ENCODE measurements around the gene ODF2L. TPM values are rescaled to one million over a fixed set of nuclear protein-coding genes. Genes with fewer than 3 reads are reported as not detected.

ODF2L gene
- total RNA-seq, 4 donors from 2014 or later: 32.9 to 67.9 (median 36.6) TPM

GRCh38 chr1:86419277-86419903, 23.3 kb upstream of the ODF2L start:
- no peak for ATAC-seq (ENCODE audit: low FRiP score)
- TF ChIP-seq, protein P1, sequence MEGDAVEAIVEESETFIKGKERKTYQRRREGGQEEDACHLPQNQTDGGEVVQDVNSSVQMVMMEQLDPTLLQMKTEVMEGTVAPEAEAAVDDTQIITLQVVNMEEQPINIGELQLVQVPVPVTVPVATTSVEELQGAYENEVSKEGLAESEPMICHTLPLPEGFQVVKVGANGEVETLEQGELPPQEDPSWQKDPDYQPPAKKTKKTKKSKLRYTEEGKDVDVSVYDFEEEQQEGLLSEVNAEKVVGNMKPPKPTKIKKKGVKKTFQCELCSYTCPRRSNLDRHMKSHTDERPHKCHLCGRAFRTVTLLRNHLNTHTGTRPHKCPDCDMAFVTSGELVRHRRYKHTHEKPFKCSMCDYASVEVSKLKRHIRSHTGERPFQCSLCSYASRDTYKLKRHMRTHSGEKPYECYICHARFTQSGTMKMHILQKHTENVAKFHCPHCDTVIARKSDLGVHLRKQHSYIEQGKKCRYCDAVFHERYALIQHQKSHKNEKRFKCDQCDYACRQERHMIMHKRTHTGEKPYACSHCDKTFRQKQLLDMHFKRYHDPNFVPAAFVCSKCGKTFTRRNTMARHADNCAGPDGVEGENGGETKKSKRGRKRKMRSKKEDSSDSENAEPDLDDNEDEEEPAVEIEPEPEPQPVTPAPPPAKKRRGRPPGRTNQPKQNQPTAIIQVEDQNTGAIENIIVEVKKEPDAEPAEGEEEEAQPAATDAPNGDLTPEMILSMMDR (IDR thresholded peaks at IDR 0.05): no peak
- no peak for DNase-seq (ENCODE audit: low spot score)

DNA sequence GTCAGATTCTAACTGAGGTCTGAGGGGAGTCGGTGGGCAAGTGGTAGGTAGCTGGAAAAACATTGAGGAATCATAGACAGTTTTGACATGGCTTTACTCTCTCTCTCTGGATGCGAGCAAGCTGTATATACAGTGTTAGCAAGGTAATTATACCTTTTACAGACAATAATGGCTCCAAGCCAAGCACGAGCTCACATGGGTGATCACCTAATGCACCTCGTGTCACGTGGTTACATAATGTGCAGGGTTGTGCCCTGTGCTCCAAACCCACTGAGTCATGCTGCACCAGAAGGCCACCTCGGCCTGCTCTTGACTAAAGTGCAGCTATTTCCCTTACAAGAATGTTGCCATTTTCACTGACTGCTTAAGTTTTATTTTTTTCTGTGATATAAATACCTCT, 20.2 kb upstream of the ODF2L start:
- no peak for DNase-seq (ENCODE audit: low spot score)

DNA sequence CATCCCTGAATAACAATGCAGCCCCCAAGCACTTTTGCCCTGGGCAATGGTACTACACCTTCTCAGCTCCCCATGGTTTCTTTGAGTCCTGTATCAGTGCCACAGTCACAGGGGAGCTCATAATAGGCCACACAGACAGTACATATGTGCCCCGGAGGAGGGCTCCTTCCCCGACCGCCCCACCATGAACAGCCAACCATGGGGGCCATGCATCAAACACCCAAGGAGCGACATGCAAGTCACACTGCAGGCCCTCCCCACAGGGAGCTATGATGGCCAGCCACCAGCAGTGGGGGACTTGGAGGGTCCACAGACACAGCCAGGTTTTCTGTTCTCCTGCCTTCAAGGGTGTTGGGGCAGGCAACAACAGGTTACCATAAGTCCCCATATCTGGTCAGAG, 14.8 kb upstream of the ODF2L start:
- TF ChIP-seq, protein P1 (IDR thresholded peaks at IDR 0.05): no peak
- ATAC-seq (ENCODE audit: low FRiP score): no peak
- DNase-seq (ENCODE audit: low spot score): no peak

More for the DNA sequence above, 20.2 kb upstream of the ODF2L start:
- no peak for ATAC-seq (ENCODE audit: low FRiP score)
- TF ChIP-seq, protein P1 (IDR thresholded peaks at IDR 0.05): no peak

GRCh38 chr1:86409416-86410021, 13.4 kb upstream of the ODF2L start:
- DNase-seq (ENCODE audit: low spot score): no peak
- no peak for ATAC-seq (ENCODE audit: low FRiP score)
- TF ChIP-seq, protein P1 (IDR thresholded peaks at IDR 0.05): no peak

DNA sequence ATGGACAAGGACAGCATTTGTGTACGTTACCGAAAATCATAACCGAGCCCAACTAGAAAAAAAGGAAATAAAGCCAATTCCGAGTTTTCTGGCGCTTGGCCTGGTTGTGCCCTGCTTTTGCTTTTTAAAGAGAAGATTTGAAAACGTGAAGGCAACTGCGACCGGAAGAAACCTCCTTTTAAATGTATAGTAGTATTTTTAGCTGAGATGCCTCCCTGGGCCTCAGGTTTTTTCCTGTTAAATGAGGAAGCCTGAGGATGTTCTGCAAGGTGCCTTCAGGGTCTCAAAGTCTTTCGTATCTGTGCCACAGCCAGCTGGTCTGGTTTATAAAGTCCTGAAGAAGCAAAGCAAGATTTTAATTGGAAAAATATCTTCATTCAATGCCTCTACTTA, 371 bp upstream of the ODF2L start:
- no peak for DNase-seq (ENCODE audit: low spot score)
- ATAC-seq (ENCODE audit: low FRiP score): no peak
- TF ChIP-seq, protein P1 (IDR thresholded peaks at IDR 0.05): no peak

DNA sequence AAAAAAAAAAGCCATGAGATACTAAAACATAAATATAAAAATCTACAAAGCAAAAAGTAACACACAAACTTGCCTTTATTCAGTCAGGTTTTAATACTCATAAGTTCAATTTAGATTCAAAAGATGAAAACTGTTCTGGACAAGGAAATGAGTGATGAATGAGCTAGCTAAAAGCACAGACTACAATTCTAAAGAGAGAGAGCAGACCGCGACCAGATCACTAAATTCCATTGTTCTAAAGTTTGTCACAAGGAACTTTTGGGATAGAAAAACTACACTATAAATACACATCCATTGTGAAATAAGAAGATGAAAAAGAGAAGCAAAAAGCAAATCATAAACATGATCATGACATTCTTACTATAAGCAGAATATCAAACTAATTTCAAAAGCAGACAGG, 1.7 kb downstream of the ODF2L start:
- TF ChIP-seq, protein P1 (IDR thresholded peaks at IDR 0.05): no peak
- DNase-seq (ENCODE audit: low spot score): no peak
- no peak for ATAC-seq (ENCODE audit: low FRiP score)

- TF ChIP-seq, protein P1 (IDR thresholded peaks at IDR 0.05): no peak
- DNase-seq (ENCODE audit: low spot score): no peak
These were observed 6.8 kb downstream of the ODF2L start for GRCh38 chr1:86389307-86389706.

More at GRCh38 chr1:86389307-86389706, 6.8 kb downstream of the ODF2L start:
- no peak for ATAC-seq (ENCODE audit: low FRiP score)

Data from omental fat pad (tissue), 4 donors.